Erythroblast (primary cell): ENCODE results near the gene LNPEP.

Experiments
- DNase-seq, 2 experiments: peaks; one replicate each; lab custom pipeline; 2025; lab: John Stamatoyannopoulos, UW
- GATA1 ChIP-seq: IDR thresholded peaks from 2 replicates; pipeline ENCODE4 v1.6.1; 2011; ENCODE audit warnings: low read depth, mild to moderate bottlenecking, control low read depth, low read length, moderate library complexity
- POLR2A ChIP-seq: IDR thresholded peaks from 2 replicates; pipeline ENCODE4 v1.6.1; 2011; ENCODE audit warnings: mild to moderate bottlenecking, low read length

The LNPEP gene

DNA sequence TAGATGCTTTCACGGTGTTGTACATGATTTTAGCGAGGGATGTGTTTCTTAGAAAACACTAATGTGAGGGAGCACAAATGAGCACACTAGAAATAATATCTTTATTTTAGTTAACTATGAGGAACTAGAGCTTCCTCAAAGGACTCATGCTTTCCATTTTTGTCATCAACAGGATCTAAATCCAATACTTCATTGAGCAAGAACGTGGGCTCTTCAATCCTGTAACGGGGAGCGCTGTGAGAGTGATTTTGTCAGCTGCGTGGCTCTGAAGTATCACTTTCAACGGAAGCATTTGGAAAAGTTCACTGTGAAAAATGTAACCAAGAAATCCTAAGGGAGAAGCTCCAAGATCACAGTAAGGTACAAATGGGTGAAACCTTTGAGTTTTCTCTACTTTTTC lies 113.3 kb downstream of the LNPEP start:
- TF ChIP-seq POLR2A: no peak
- DNase-seq: no peak

DNA sequence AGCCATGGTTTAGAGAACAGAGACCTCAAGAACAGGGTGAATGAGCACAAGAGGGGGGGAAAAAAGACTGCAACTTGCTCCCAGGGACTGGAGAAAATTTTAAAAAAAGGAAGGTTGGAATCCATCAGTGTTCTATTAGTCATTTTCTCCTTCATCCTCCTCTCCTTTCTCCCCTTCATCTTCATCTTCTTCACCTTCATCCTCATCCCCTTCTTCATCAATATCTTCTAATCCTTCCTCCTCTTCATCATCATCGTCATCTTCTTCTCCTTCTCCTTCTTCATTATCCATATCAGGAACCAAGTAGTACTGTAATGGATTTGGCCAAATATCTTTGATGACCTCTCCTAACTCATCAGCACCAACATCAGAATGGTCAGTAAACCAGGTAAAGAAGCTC lies 120.4 kb downstream of the LNPEP start:
- no peak for TF ChIP-seq POLR2A
- no peak for TF ChIP-seq GATA1
- DNase-seq: no peak

GRCh38 chr5:97062046-97062445 lies 126.2 kb downstream of the LNPEP start:
- no peak for DNase-seq
- no peak for TF ChIP-seq POLR2A
- no peak for TF ChIP-seq GATA1

DNA sequence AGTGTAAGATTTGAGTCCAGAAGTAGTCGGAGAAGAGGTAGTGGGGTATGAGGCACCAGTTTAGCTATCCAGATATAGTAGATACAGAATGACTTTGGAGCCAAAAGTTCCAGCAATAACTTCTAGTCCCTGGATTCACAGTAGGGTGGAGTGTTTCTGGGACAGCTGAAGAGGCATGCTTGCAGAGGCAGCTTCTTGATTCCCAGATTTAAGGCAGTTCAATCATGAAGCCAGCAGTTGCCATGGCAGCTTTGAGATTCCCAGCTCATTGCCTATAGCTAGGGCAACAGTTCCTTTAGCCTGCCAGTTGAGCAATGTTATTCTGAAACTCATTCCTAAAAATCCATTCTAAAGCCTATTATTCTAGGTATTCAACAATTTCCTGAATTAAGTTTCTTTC lies 127.4 kb downstream of the LNPEP start:
- TF ChIP-seq GATA1 (no peak), POLR2A (no peak)
- no peak for DNase-seq

GRCh38 chr5:97065475-97065874 lies 129.6 kb downstream of the LNPEP start:
- TF ChIP-seq POLR2A (no peak), GATA1 (no peak)

GRCh38 chr5:97067296-97067850 lies 131.5 kb downstream of the LNPEP start:
- TF ChIP-seq GATA1: no peak
- no peak for TF ChIP-seq POLR2A
- no peak for DNase-seq

More at GRCh38 chr5:97065475-97065874, 129.6 kb downstream of the LNPEP start:
- DNase-seq: no peak

DNA sequence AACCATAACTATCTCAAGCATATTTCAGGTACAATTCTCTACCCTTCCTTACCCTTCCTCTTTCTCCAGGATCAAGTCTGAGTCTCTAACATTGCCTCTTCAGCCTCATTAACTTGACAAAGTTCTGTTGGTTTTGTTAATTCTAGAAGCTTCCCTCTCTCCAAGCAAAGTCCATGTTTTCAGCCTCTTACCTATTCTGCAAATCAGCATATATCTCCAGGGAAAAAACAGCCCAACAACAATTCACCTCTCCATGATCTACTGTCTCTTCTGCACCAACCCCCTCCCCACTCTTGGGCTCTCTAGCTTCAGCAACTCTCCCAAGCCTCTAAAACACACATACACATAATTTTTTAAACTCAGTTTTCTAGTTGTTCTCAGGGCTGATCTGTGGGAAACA lies 134.4 kb downstream of the LNPEP start:
- TF ChIP-seq GATA1: no peak
- no peak for TF ChIP-seq POLR2A
- DNase-seq: no peak

DNA sequence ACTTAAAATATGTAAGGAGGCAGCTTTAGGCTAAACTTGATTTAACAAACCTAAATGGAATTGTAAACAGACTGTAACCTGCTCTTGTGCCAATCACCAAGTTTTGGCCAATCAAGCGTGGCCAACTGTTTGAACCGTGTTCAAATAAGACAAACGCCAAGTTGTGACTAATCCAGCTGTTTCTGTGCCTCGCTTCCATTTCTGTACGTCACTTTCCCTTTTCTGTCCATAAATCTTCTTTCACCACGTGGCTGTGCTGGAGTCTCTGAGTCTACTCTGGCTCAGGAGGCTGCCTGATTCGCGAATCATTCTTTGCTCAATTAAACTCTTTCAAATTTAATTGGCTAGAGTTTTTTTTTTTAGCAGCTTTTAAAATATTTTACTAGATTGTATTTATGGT lies 135.2 kb downstream of the LNPEP start:
- no peak for DNase-seq
- TF ChIP-seq GATA1: no peak
- no peak for TF ChIP-seq POLR2A

GRCh38 chr5:97071993-97072392 lies 136.1 kb downstream of the LNPEP start:
- TF ChIP-seq GATA1 (no peak), POLR2A (no peak)

GRCh38 chr5:97072696-97073095 lies 136.8 kb downstream of the LNPEP start:
- DNase-seq: no peak
- no peak for TF ChIP-seq POLR2A
- TF ChIP-seq GATA1: no peak

More at GRCh38 chr5:97071993-97072392, 136.1 kb downstream of the LNPEP start:
- no peak for DNase-seq

GRCh38 chr5:97073420-97073819 lies 137.5 kb downstream of the LNPEP start:
- no peak for DNase-seq

DNA sequence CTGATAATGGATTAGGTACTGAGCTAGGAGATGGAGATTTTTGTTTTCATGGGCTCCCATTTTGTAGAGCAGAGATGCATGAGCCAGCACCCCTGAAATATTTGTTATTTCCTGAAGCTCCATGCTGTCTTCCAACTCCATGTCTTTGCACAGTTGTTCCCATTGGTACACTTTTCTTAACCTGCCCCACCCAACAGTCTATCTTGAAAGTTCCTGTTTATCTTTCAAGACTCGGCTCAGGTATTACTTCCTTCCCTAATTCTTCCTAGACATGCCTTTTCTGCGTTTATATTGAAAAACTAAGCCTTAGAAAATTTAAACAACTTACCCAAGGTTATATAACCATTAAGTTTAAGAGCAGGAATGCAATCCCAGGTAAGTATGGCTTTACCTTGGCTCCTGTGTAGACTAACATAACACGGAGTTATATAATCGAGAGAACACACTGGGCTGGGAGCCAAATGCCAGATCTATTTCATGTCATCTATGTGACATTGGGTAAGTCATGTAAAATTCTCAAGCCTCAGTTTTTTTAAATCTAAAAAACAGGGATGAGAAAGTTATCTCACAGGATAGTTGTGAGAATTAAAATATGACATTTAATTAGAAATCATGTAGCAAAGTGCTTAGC lies 139.1 kb downstream of the LNPEP start:
- DNase-seq: no peak
- TF ChIP-seq GATA1 (no peak), POLR2A (no peak)

More at GRCh38 chr5:97073420-97073819, 137.5 kb downstream of the LNPEP start:
- no peak for TF ChIP-seq POLR2A
- no peak for TF ChIP-seq GATA1

GRCh38 chr5:97075649-97076048 lies 139.8 kb downstream of the LNPEP start:
- TF ChIP-seq GATA1 (no peak), POLR2A (no peak)
- no peak for DNase-seq

- TF ChIP-seq POLR2A: no peak
- TF ChIP-seq GATA1: no peak
- no peak for DNase-seq
Measured at GRCh38 chr5:97076098-97076497, 140.2 kb downstream of the LNPEP start.

DNA sequence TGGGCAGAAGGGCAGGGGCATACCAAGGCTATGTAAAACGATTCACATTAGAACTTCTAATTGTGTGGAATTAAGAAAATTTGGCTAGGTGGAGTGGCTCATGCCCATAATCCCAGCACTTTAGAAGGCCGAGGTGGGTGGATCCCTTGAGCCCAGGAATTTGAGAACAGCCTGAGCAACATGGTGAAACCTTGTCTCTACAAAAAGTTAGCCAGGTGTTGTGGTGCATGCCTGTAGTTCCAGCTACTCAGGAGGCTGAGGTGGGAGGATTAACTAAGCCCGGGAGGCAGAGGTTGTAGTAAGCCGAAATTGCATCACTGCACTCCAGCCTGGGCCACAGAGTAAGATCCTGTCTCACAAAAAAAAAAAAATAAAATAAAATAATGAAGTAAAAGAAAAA lies 141.4 kb downstream of the LNPEP start:
- DNase-seq: no peak
- TF ChIP-seq POLR2A (no peak), GATA1 (no peak)
